K562 (cell line): ENCODE results near the gene PRDX4. TPM values are rescaled to one million over a fixed set of nuclear protein-coding genes. Genes with fewer than 3 reads are reported as not detected.

Source experiments
- BHLHE40 ChIP-seq: IDR thresholded peaks from 2 replicates; pipeline ENCODE4 v1.6.1; 2011; ENCODE audit warnings: low read length, improper control_type of control experiment
- CCNT2 ChIP-seq: IDR thresholded peaks from 2 replicates; pipeline ENCODE4 v1.6.1; 2011; ENCODE audit warnings: borderline replicate concordance, low read depth, mild to moderate bottlenecking, moderate library complexity, mixed read lengths, low read length; ENCODE audit not compliant: insufficient read length; ENCODE audit errors: extremely low read depth
- CTBP1 ChIP-seq: fragments of 450-650 bp; IDR thresholded peaks from 2 replicates; pipeline ENCODE4 v1.6.1; 2016; ENCODE audit warnings: borderline replicate concordance
- ESRRA ChIP-seq: fragments of 450-650 bp; IDR thresholded peaks from 2 replicates; pipeline ENCODE4 v1.6.1; 2014; ENCODE audit warnings: low read depth, mild to moderate bottlenecking, moderate library complexity, borderline replicate concordance
- FOXJ2 ChIP-seq: fragments of 200-800 bp; sonication (Bioruptor generic); IDR thresholded peaks from 2 replicates; pipeline ENCODE4 v1.6.1; 2016; ENCODE audit warnings: missing genetic modification characterization, missing compliant biosample characterization
- GATA2 ChIP-seq: sonication (generic); formaldehyde crosslinking; IDR thresholded peaks from 2 replicates; pipeline ENCODE4 v1.4.0; 2020; ENCODE audit warnings: mild to moderate bottlenecking, missing genetic modification reagents
- HES1 ChIP-seq: fragments of 450-650 bp; IDR thresholded peaks from 2 replicates; pipeline ENCODE4 v1.6.1; 2016; ENCODE audit warnings: low read depth, mild to moderate bottlenecking, moderate library complexity
- MNT ChIP-seq, 2 experiments: fragments of 450-650 bp; conservative IDR thresholded peaks; 2 replicates each; pipeline ENCODE4 v1.6.1; 2017; ENCODE audit warnings: mild to moderate bottlenecking in 2 of 2, moderate library complexity in 2 of 2
- MTA2 ChIP-seq: fragments of 450-650 bp; IDR thresholded peaks from 2 replicates; pipeline ENCODE4 v1.6.1; 2016; ENCODE audit warnings: low read depth
- PHB2 ChIP-seq: fragments of 450-650 bp; IDR thresholded peaks from 2 replicates; pipeline ENCODE4 v1.6.1; 2017; ENCODE audit warnings: low read depth
- PTBP1 ChIP-seq: fragments of 200-400 bp; formaldehyde crosslinking; IDR thresholded peaks from 2 replicates; pipeline ENCODE4 v1.6.1; 2017; ENCODE audit warnings: low read depth, low read length
- RCOR1 ChIP-seq, 2 experiments: IDR thresholded peaks; 2 replicates each; pipeline ENCODE4 v1.6.1; 2012; ENCODE audit warnings: low read depth in 2 of 2, low read length in 2 of 2, borderline replicate concordance in 1 of 2, improper control_type of control experiment in 1 of 2
- STAT5A ChIP-seq: IDR thresholded peaks from 2 replicates; pipeline ENCODE4 v1.6.1; 2012; ENCODE audit warnings: low read length, inconsistent platforms, borderline replicate concordance
- TAL1 ChIP-seq: fragments of 450-650 bp; IDR thresholded peaks from 2 replicates; pipeline ENCODE4 v1.6.1; 2016; ENCODE audit warnings: mild to moderate bottlenecking
- TEAD4 ChIP-seq, 2 experiments: sonication (generic) in 1 of 2; formaldehyde crosslinking in 1 of 2; IDR thresholded peaks; 2 replicates each; pipeline versions ENCODE4 v1.6.1 to v1.8.0; 2012 to 2022; ENCODE audit warnings: borderline replicate concordance in 1 of 2, inconsistent platforms in 1 of 2, low read length in 1 of 2, mild to moderate bottlenecking in 1 of 2, missing genetic modification reagents in 1 of 2
- ZBTB43 ChIP-seq: sonication (generic); formaldehyde crosslinking; IDR thresholded peaks from 2 replicates; pipeline ENCODE4 v1.8.0; 2023; ENCODE audit warnings: mild to moderate bottlenecking, missing genetic modification reagents
- ZNF174 ChIP-seq: fragments of 250-450 bp; sonication (Bioruptor Pico); IDR thresholded peaks from 2 replicates; pipeline ENCODE4 v1.4.0; 2020; ENCODE audit warnings: mild to moderate bottlenecking
- ZNF511 ChIP-seq: sonication (generic); formaldehyde crosslinking; IDR thresholded peaks from 2 replicates; pipeline ENCODE4 v1.8.0; 2022; ENCODE audit warnings: mild to moderate bottlenecking, missing genetic modification reagents
- ZNF589 ChIP-seq: fragments of 200-800 bp; sonication (Bioruptor generic); IDR thresholded peaks from 2 replicates; pipeline ENCODE4 v1.6.1; 2016; ENCODE audit warnings: low read depth, missing genetic modification characterization, missing compliant biosample characterization
- polyA plus RNA-seq, 8 experiments: library from polyadenylated mRNA; depleted of rRNA in 4 of 8; stranded (reverse) in 5 of 8; unstranded in 3 of 8; fragments of >200 nt; fragmentation: Nextera tagmentation in 2 of 8; fragmentation: Illumina TruSeq in 1 of 8; extraction: Ambion mirVana in 2 of 8; extraction: Trizol in 1 of 8; gene quantifications; 2 replicates each; pipeline versions ENCODE4 v1.2.1 to v1.2.3, GENCODE V29; 2011 to 2014; ENCODE audit warnings: inconsistent platforms in 1 of 8, missing spikeins in 1 of 8
- total RNA-seq, 7 experiments: library from RNA; depleted of rRNA in 6 of 7; stranded (reverse); fragments of >200 nt in 6 of 7; fragmentation: Illumina TruSeq in 2 of 7; extraction: Trizol in 2 of 7; gene quantifications; 2 replicates each; pipeline versions ENCODE4 v1.2.1 to v1.2.3, GENCODE V29; 2011 to 2021; ENCODE audit warnings: low replicate concordance in 1 of 7
- TF ChIP-seq, protein P1 (sequence below), 2 experiments: fragments of 150-350 bp in 1 of 2; IDR thresholded peaks; 2 replicates each; pipeline ENCODE4 v1.6.1; 2012 to 2016; ENCODE audit warnings: low read depth in 2 of 2, low read length in 2 of 2, mild to moderate bottlenecking in 1 of 2, moderate library complexity in 1 of 2

Gene PRDX4
- total and polyA plus RNA-seq, 9 of the 15 experiments (the other 6 are each of a cell fraction or from before 2014, with no cell fraction given), result 28.6 to 253 (median 153) TPM

DNA sequence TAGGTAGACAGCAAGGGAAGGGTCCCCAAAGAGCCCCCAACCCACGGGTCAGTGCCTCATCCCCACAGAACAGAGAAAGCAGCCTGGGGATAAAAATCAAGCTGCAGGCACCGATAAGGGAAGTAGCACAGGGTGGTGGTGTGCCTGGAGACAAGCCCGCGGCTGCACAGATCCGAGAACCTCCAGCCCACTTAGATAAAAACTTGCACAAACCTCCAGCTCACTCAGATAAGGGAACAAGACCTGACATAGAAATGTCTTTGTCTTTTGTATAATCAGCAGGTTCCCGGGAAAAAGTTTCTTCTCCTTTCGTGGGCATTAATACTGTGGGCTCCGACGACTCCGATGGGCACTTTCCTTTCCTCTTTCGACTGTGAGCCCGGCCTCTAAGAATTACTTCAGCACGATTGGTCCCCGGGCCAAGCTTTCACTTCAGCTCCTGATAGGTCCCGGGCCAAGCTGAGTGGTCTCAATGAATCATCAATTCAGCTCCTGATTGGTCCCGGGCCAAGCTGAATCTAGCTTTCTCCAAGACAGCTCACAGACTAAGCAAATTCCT lies 32.4 kb downstream of the PRDX4 start (continued):
- peak; percentile 80 for TF ChIP-seq CCNT2
- TF ChIP-seq TAL1, result peak; percentile 93
- no peak for TF ChIP-seq ZNF174 (CRISPR knock-in tag)
- TF ChIP-seq ZNF511 (CRISPR knock-in tag), result no peak
- peak; percentile 75 for TF ChIP-seq BHLHE40
- TF ChIP-seq CTBP1, result peak; percentile 57; the same call in 1 of the 2 replicates
- TF ChIP-seq HES1, result peak; percentile 90
- 0 out of 2 replicates have a peak, but pooled peaks have one; percentile 20 for TF ChIP-seq FOXJ2 (tag)
- peak; percentile 12; the same call in 1 of the 2 replicates for TF ChIP-seq ESRRA
- peak; percentile 68 for TF ChIP-seq GATA2 (CRISPR knock-in tag)
- TF ChIP-seq ZBTB43, result no peak
- peak; percentile 67; the same call in 1 of the 2 replicates for TF ChIP-seq PHB2
- TF ChIP-seq STAT5A, result peak; percentile 75
- TF ChIP-seq TEAD4 (IDR thresholded peaks at IDR 0.05; ENCODE audit: low read length), result peak; percentile 96
- no peak for TF ChIP-seq TEAD4 (CRISPR knock-in tag; IDR thresholded peaks at IDR 0.05; ENCODE audit: borderline replicate concordance)
- TF ChIP-seq MTA2, result peak; percentile 85
- peak; percentile 63; the same call in 1 of the 2 replicates for TF ChIP-seq ZNF589 (CRISPR knock-in tag)
- no peak for TF ChIP-seq PTBP1
- 0 out of 4 replicates have a peak, but pooled peaks of 1 of the 2 experiments have one; percentile 15 for TF ChIP-seq MNT (conservative IDR thresholded peaks at IDR 0.05)
- peak in 1 of 2 experiments; percentile 75; a peak in 3 of 4 replicates for TF ChIP-seq RCOR1 (IDR thresholded peaks at IDR 0.05; ENCODE audit: borderline replicate concordance in 1 of 2, low read depth in 2 of 2, low read length in 2 of 2)
- TF ChIP-seq, protein P1, sequence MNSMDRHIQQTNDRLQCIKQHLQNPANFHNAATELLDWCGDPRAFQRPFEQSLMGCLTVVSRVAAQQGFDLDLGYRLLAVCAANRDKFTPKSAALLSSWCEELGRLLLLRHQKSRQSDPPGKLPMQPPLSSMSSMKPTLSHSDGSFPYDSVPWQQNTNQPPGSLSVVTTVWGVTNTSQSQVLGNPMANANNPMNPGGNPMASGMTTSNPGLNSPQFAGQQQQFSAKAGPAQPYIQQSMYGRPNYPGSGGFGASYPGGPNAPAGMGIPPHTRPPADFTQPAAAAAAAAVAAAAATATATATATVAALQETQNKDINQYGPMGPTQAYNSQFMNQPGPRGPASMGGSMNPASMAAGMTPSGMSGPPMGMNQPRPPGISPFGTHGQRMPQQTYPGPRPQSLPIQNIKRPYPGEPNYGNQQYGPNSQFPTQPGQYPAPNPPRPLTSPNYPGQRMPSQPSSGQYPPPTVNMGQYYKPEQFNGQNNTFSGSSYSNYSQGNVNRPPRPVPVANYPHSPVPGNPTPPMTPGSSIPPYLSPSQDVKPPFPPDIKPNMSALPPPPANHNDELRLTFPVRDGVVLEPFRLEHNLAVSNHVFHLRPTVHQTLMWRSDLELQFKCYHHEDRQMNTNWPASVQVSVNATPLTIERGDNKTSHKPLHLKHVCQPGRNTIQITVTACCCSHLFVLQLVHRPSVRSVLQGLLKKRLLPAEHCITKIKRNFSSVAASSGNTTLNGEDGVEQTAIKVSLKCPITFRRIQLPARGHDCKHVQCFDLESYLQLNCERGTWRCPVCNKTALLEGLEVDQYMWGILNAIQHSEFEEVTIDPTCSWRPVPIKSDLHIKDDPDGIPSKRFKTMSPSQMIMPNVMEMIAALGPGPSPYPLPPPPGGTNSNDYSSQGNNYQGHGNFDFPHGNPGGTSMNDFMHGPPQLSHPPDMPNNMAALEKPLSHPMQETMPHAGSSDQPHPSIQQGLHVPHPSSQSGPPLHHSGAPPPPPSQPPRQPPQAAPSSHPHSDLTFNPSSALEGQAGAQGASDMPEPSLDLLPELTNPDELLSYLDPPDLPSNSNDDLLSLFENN (IDR thresholded peaks at IDR 0.05; ENCODE audit: low read depth in 2 of 2, low read length in 2 of 2), result peak in 1 of 2 experiments; percentile 39; a peak in 1 of 4 replicates
